VCaP (cell line): ENCODE data around the gene FERMT3.

Experiments
- H3K27ac ChIP-seq: fragments of 450-650 bp; 2 replicates; pipeline ENCODE4 v1.5.1; 2017
- CTCF ChIP-seq: fragments of 450-650 bp; conservative IDR thresholded peaks from 2 replicates; pipeline ENCODE4 v1.5.1; 2017; ENCODE audit warnings: mild to moderate bottlenecking, moderate library complexity

Gene FERMT3

GRCh38 chr11:64264371-64264852, 57.9 kb downstream of the FERMT3 start:
- TF ChIP-seq CTCF: no peak
- peak overlapping the region; percentile 100 for H3K27ac ChIP-seq

GRCh38 chr11:64265176-64266160, 58.9 kb downstream of the FERMT3 start:
- no peak for TF ChIP-seq CTCF
- H3K27ac ChIP-seq: peak overlapping the region; percentile 100

GRCh38 chr11:64266339-64266738, 59.8 kb downstream of the FERMT3 start:
- no peak for TF ChIP-seq CTCF

GRCh38 chr11:64267207-64267945, 60.9 kb downstream of the FERMT3 start:
- no peak for TF ChIP-seq CTCF
- peak overlapping the region; percentile 100 for H3K27ac ChIP-seq

More at GRCh38 chr11:64266339-64266738, 59.8 kb downstream of the FERMT3 start:
- peak overlapping the region; percentile 100 for H3K27ac ChIP-seq

GRCh38 chr11:64268025-64268892, 61.7 kb downstream of the FERMT3 start:
- H3K27ac ChIP-seq: peak overlapping the region; percentile 100
- no peak for TF ChIP-seq CTCF

- TF ChIP-seq CTCF: no peak
Observed at GRCh38 chr11:64268893-64269539, 62.5 kb downstream of the FERMT3 start.

More at GRCh38 chr11:64268893-64269539, 62.5 kb downstream of the FERMT3 start:
- peak overlapping the region; percentile 100 for H3K27ac ChIP-seq
